NCI-H187 treated with DMSO at 0.1 percent for 48 hours (cell line): ENCODE measurements around the gene EXOSC10.
A peak's percentile ranks its signal among the peaks of the same experiment; 100 is the strongest.
"Not testable (repeated sequence)": the region's sequence is repeated elsewhere in the genome, so short reads cannot be mapped to it uniquely, and the experiment has no call there.

Experiments used
- DNase-seq: peaks from one replicate; lab custom pipeline; 2025; lab: John Stamatoyannopoulos, UW

The EXOSC10 gene

GRCh38 chr1:11109047-11109760 is 9.5 kb upstream of the EXOSC10 start:
- no peak for DNase-seq

GRCh38 chr1:11107599-11107998 is 7.9 kb upstream of the EXOSC10 start:
- no peak for DNase-seq

DNA sequence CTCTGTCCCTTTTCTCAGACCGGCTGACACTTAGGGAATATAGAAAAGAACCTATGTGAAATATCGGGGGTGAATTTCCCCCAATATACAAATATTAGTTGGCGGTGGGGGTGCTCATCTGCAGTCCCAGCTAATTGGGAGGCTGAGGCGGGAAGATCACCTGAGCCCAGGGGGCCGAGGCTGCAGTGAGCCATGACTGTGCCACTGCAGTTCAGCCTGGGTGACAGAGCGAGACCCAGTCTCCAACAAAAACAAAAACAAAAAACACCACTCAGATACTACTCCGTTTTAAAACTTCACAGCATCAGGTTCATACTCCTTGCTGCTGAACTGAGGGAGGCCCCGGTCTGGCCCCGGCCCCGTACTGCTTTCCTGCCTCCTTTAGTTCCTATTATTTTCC is 5.9 kb upstream of the EXOSC10 start:
- DNase-seq: no peak

- no peak for DNase-seq
Observed at GRCh38 chr1:11101347-11101746, 1.7 kb upstream of the EXOSC10 start.

DNA sequence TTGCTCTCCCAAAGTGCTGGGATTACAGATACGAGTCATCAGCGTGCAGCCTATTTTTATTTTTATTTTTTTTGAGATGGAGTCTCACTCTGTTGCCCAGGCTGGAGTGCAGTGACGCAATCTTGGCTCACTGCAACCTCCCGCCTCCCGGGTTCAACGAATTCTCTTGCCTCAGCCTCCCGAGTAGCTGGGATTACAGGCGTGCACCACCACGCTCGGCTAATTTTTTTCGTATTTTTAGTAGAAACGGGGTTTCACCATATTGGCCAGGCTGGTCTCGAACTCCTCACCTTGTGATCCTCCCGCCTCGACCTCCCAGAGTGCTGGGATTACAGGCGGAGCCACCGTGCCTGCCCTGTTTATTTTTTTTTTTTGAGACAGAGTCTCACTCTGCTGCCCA is 1.1 kb upstream of the EXOSC10 start:
- DNase-seq: not testable (repeated sequence)

DNA sequence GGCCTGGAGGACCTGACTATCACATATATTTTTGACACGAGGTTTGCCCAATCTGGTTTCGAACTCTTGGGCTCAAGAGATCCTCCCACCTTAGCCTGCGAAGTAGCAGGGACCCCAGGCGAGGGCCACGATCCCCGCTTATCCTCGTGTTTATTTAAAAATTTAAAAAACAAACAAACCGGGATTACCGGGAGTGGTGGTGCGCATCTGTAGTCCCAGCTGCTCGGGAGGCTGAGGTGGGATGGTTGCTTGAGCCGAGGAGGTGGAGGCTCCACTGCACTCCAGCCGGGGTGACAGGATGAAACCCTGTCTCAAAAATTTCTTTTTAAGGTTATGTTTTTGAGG is 452 bp upstream of the EXOSC10 start:
- DNase-seq: no peak

DNA sequence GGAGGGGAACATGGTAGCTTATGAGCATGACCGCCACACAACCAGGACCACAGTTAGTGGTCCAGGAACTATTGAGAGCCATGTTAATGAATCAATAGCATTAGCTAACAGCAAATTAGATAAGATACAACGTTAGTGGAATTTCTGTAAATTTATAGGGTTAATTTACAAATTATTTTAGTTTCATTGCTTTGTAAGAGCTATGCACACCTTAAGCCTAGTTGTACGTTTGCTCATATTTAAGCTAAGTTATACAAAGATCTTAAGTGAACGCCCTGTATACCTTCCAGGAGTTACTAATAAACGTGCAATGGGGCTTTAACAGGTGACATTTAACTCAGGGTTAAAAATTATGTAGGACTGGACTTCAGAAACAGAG is 749 bp downstream of the EXOSC10 start:
- no peak for DNase-seq

GRCh38 chr1:11083784-11084183 is 15.9 kb downstream of the EXOSC10 start:
- not testable (repeated sequence) for DNase-seq

- DNase-seq: no peak
Observed at GRCh38 chr1:11080931-11081330, 18.7 kb downstream of the EXOSC10 start.

GRCh38 chr1:11078631-11079030 is 21.0 kb downstream of the EXOSC10 start:
- DNase-seq: no peak

- not testable (repeated sequence) for DNase-seq
Observed at GRCh38 chr1:11073398-11073797, 26.3 kb downstream of the EXOSC10 start.

GRCh38 chr1:11072216-11072917 is 27.3 kb downstream of the EXOSC10 start:
- DNase-seq: peak; percentile 87

DNA sequence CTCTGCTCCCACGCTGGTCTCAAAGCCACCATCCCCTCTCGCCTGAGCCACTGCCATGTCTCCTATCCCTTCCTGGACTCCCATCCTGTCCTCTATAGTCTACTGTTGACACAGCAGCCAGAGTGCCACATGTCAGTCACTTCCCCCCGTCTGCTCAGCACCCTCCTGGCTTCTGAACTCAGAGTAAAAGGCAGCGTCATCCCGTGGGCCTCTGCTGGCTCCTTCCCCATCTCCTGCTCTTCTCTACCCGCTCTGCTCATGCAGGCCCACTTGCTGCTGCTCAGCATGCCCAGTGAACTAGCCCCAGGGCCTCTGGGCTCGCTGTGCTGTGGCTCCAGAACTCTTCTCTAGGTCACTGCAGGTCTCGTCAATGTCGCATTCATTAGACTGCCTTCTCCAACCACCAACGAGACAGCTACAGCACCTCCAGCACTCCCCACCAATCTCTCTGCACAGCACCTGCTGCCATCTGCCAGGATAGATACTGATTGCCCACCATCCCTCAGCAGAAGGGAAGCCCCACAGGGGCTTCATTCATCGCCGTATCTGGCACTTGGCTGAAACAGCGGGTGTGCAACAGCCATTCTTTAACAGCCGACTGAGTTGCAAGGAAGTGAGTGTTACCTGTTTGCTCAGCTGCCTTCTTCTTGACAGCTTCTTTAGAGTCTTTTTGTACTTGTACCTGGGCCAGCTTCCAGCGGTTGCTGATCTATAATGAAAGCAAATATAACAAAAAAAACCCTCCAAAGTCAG is 28.0 kb downstream of the EXOSC10 start:
- DNase-seq: peak; percentile 91

- DNase-seq: no peak
Observed at GRCh38 chr1:11070876-11071275, 28.8 kb downstream of the EXOSC10 start.

DNA sequence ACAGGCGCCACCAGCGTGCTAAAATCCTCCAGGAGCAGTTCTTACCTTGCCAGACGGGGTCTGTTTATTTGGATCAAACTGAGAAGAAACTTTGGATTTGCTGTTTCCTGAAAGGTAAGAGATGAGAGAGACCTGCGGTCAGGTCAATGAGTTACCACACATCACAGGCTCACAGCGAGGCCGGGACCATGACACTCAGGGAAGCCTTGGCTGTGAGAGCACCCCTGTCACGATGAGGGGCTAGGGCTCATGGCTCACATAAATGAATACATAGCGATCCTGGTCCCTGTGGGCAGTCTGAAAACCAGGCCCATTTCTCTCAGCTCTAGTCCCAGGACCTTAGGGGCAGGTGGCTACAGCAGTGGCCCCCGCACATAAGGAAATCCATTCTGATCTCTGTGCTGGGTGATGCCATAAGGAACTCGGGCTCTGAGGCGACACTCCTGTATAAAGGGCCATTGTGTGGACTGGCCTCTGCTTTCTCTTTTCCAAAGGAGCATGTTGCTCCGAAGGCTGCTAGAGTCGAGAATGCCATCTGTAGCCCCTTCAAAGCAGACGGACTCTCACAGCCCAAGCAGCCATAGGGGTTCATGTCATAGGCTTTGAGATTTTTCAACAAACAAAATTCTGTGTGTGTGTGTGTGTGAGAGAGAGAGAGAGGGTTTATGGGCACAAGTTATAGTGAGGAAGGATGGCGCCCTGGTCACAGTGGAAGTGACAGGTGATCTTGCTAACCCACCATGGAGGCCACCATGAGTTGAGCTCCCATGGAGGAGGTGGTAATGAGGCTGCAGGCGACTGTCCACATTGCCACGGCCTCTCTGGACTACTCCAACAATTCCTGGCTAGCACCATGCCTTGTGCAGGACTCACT is 30.8 kb downstream of the EXOSC10 start:
- DNase-seq: no peak

GRCh38 chr1:11067716-11068599 is 31.7 kb downstream of the EXOSC10 start:
- no peak for DNase-seq

DNA sequence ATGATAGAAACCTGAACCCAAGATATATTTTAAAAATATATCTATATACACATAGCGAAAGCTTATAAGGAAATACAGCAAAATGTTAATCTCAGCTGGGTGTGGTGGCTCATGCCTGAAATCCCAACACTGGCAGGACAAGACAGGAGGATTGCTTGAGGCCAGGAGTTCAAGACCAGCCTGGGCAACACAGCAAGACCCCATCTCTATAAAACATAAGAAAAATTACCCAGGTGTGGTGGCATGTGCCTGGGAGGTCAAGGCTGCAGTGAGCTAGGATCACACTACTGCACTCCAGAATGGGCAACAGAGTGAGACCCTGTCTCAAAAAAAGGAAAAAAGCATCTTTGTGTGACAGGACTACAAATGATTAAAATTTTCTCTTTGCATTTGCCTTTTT is 33.9 kb downstream of the EXOSC10 start:
- DNase-seq: no peak

- DNase-seq: no peak
Observed at GRCh38 chr1:11064942-11065341, 34.7 kb downstream of the EXOSC10 start.

DNA sequence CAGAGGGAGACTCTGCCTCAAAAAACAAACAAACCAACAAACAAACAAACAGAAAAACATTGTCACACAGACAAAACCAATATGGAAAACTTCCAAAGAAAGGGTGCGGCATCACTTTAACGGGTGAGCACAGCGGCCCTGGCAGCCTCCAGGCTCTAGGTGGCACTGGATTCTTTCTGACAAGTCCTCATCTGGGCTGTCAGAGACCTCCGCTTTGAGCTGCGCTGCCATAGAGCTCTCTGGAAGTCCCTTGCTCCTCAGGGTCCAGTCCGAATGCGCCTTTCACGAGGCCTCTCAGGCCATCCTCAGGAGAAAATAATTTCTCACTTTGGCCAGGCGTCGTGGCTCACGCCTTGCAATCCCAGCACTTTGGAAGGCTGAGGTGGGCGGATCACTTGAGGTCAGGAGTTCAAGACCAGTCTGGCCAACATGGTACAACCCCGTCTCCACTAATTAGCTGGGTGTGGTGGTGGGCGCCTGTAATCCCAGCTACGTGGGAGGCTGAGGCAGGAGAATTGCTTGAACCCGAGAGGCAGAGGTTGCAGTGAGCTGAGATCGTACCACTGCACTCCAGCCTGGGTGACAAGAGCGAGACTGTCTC is 35.6 kb downstream of the EXOSC10 start:
- DNase-seq: not testable (repeated sequence)

- peak; percentile 54 for DNase-seq
Observed at GRCh38 chr1:11062965-11063401, 36.7 kb downstream of the EXOSC10 start.
